HG03520 (cell line): ENCODE results near the gene FAM131C.
"Not testable (repeated sequence)": the region's sequence is repeated elsewhere in the genome, so short reads cannot be mapped to it uniquely, and the experiment has no call there.

Experiments
- ATAC-seq: cut with Tn5 transposase; IDR thresholded peaks from one replicate; pipeline ENCODE4 v1.9.1; 2021; ENCODE audit warnings: mild to moderate bottlenecking, moderate library complexity; ENCODE audit not compliant: unreplicated experiment

FAM131C gene

GRCh38 chr1:16042096-16042495 lies 31.4 kb downstream of the FAM131C start:
- ATAC-seq = no peak

GRCh38 chr1:16041200-16041599 lies 32.3 kb downstream of the FAM131C start:
- no peak for ATAC-seq

- not testable (repeated sequence) for ATAC-seq
These were observed 33.6 kb downstream of the FAM131C start for GRCh38 chr1:16039871-16040270.

GRCh38 chr1:16038620-16038912 lies 34.9 kb downstream of the FAM131C start:
- ATAC-seq = no peak

- not testable (repeated sequence) for ATAC-seq
These were observed 37.0 kb downstream of the FAM131C start for GRCh38 chr1:16036461-16036860.

- not testable (repeated sequence) for ATAC-seq
These were observed 40.3 kb downstream of the FAM131C start for GRCh38 chr1:16033103-16033632.

- ATAC-seq = no peak
These were observed 40.9 kb downstream of the FAM131C start for GRCh38 chr1:16032388-16033102.

GRCh38 chr1:16031551-16031950 lies 41.9 kb downstream of the FAM131C start:
- no peak for ATAC-seq

GRCh38 chr1:16029288-16029687 lies 44.2 kb downstream of the FAM131C start:
- no peak for ATAC-seq

- ATAC-seq = not testable (repeated sequence)
These were observed 44.5 kb downstream of the FAM131C start for GRCh38 chr1:16029003-16029268.

- ATAC-seq = no peak
These were observed 45.0 kb downstream of the FAM131C start for GRCh38 chr1:16028237-16029002.

GRCh38 chr1:16026723-16027484 lies 46.5 kb downstream of the FAM131C start:
- ATAC-seq = no peak

GRCh38 chr1:16026302-16026701 lies 47.1 kb downstream of the FAM131C start:
- ATAC-seq = not testable (repeated sequence)

- ATAC-seq = no peak
These were observed 50.3 kb downstream of the FAM131C start for GRCh38 chr1:16023050-16023653.

GRCh38 chr1:16022393-16022792 lies 51.1 kb downstream of the FAM131C start:
- ATAC-seq = no peak

GRCh38 chr1:16021681-16022080 lies 51.8 kb downstream of the FAM131C start, which contains the start of gene CLCNKA:
Gene CLCNKA (plus strand): TSS chr1:16022036. CDS start chr1:16022620, 584 bp downstream.
- ATAC-seq = no peak

- not testable (repeated sequence) for ATAC-seq
These were observed 52.6 kb downstream of the FAM131C start for GRCh38 chr1:16020878-16021277.

- ATAC-seq = no peak
These were observed 53.1 kb downstream of the FAM131C start for GRCh38 chr1:16020325-16020724.

- ATAC-seq = no peak
These were observed 53.7 kb downstream of the FAM131C start for GRCh38 chr1:16019644-16020277.

GRCh38 chr1:16018749-16019643 lies 54.5 kb downstream of the FAM131C start:
- ATAC-seq = no peak
